K562 (cell line): Measurements from ENCODE around the gene OPCML. TPM values are rescaled to one million over a fixed set of nuclear protein-coding genes. Genes with fewer than 3 reads are reported as not detected.

Experiments
- E2F6 ChIP-seq, 2 experiments: IDR thresholded peaks; 2 replicates each; pipeline ENCODE4 v1.6.1; 2011; ENCODE audit warnings: borderline replicate concordance in 1 of 2, control low read depth in 1 of 2, low read depth in 1 of 2, low read length in 1 of 2, mild to moderate bottlenecking in 1 of 2, mixed read lengths in 1 of 2, moderate library complexity in 1 of 2; ENCODE audit not compliant: insufficient read depth in 1 of 2, insufficient read length in 1 of 2, poor library complexity in 1 of 2, severe bottlenecking in 1 of 2; ENCODE audit errors: extremely low read depth in 1 of 2
- HMGN3 ChIP-seq: IDR thresholded peaks from 2 replicates; pipeline ENCODE4 v1.6.1; 2011; ENCODE audit warnings: borderline replicate concordance, low read depth, mild to moderate bottlenecking, mixed read lengths, low read length; ENCODE audit not compliant: insufficient read length; ENCODE audit errors: extremely low read depth
- MECOM ChIP-seq: fragments of 250-450 bp; sonication (Bioruptor Pico); IDR thresholded peaks from 2 replicates; pipeline ENCODE4 v1.8.0; 2022; ENCODE audit warnings: inconsistent platforms
- MGA ChIP-seq: fragments of 450-650 bp; IDR thresholded peaks from 2 replicates; pipeline ENCODE4 v1.6.1; 2016; ENCODE audit warnings: mild to moderate bottlenecking, moderate library complexity
- MLX ChIP-seq, 2 experiments: fragments of 450-650 bp in 1 of 2; sonication (generic) in 1 of 2; formaldehyde crosslinking; conservative IDR thresholded peaks; 2 replicates each; pipeline versions ENCODE4 v1.4.0 to v1.8.1; 2020 to 2022; ENCODE audit warnings: mild to moderate bottlenecking in 1 of 2, missing genetic modification reagents in 1 of 2
- polyA plus RNA-seq, 8 experiments: library from polyadenylated mRNA; depleted of rRNA in 4 of 8; stranded (reverse) in 5 of 8; unstranded in 3 of 8; fragments of >200 nt; fragmentation: Nextera tagmentation in 2 of 8; fragmentation: Illumina TruSeq in 1 of 8; extraction: Ambion mirVana in 2 of 8; extraction: Trizol in 1 of 8; gene quantifications; 2 replicates each; pipeline versions ENCODE4 v1.2.1 to v1.2.3, GENCODE V29; 2011 to 2014; ENCODE audit warnings: inconsistent platforms in 1 of 8, missing spikeins in 1 of 8
- total RNA-seq, 7 experiments: library from RNA; depleted of rRNA in 6 of 7; stranded (reverse); fragments of >200 nt in 6 of 7; fragmentation: Illumina TruSeq in 2 of 7; extraction: Trizol in 2 of 7; gene quantifications; 2 replicates each; pipeline versions ENCODE4 v1.2.1 to v1.2.3, GENCODE V29; 2011 to 2021; ENCODE audit warnings: low replicate concordance in 1 of 7

OPCML gene
- total and polyA plus RNA-seq, 9 of the 15 experiments (the other 6 are each of a cell fraction or from before 2014, with no cell fraction given): not detected

- TF ChIP-seq E2F6 (IDR thresholded peaks at IDR 0.05; ENCODE audit: borderline replicate concordance in 1 of 2, extremely low read depth in 1 of 2, insufficient read depth in 1 of 2, insufficient read length in 1 of 2, low read depth in 1 of 2, low read length in 1 of 2, poor library complexity in 1 of 2, severe bottlenecking in 1 of 2): no peak
- no peak for TF ChIP-seq MECOM (CRISPR knock-in tag)
- TF ChIP-seq MLX (CRISPR knock-in tag; conservative IDR thresholded peaks at IDR 0.05): no peak
- TF ChIP-seq MGA: no peak
- TF ChIP-seq HMGN3: no peak
Observed at GRCh38 chr11:133070021-133070713, 462.1 kb downstream of the OPCML start (continued).
